ENCODE data around the gene OTX1.
"Not testable (repeated sequence)": the region's sequence is repeated elsewhere in the genome, so short reads cannot be mapped to it uniquely, and the experiment has no call there.

Gene OTX1

DNA sequence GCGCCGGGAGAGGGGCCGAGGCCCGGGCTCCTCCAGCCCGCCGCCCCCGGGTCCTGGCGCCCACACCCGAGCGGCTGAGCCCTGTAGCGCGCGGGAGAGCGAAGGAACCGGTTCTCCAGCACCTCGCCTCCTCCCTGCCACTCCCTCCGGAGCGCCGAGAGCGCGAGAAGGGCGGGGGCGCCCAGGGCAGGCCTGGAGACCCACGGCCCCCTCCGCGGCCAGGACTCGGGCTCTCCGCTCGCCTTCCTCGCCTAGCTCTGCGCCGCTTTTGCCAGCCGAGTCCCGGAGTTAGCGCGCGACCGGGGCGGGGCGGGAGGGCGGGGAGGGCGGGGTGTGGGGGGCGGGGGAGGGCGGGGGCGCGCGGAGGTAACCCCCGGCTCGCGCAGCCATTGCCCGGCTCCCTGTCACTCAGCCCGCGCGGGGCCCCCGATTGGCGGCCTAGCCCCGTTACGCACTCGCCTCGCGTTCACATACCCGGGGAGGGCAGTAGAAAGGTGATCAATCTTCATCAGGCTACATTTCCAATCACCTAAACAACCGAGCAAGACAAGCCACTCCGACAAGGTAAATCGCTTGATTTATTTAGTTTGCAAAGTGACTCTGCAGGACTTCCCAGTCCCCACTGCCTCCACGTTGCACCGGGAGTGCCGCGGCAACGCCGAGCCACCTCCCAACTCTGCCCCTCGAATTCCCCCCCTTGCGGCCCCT is at the start of gene OTX1:
TSS of gene OTX1 (plus strand) at position 497 of the 708 bp plus-strand sequence. CDS start 2,161 bp downstream, outside the sequence.
- DNase-seq = peak; percentile 70

GRCh38 chr2:63001576-63001975 is 49.1 kb upstream of the OTX1 start:
- no peak for DNase-seq

DNA sequence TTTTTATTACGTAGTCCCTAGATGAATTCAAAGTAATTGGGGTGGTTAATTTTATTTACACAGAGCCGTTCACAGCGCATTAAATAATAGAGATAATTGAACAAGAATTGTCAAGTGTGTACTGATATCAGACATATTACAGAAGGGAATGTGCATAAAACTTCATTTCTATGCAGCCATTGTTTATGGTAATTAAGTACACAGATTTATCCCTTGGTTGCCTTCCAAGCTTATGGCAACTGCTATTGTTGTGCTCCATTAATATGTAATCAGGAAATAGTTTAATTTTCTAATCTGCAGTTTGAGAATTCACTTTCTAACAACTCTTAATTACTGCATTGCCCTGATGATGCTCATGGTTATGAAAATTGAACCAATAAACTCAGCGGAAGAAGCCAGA is 47.3 kb upstream of the OTX1 start:
- DNase-seq = no peak

- no peak for DNase-seq
Measured at GRCh38 chr2:63007813-63008458, 42.7 kb upstream of the OTX1 start.

GRCh38 chr2:63008838-63009237 is 41.8 kb upstream of the OTX1 start:
- DNase-seq = no peak

- DNase-seq = no peak
Measured at GRCh38 chr2:63009490-63009889, 41.1 kb upstream of the OTX1 start.

- no peak for DNase-seq
Measured at GRCh38 chr2:63012541-63012940, 38.1 kb upstream of the OTX1 start.

- DNase-seq = no peak
Measured at GRCh38 chr2:63013438-63013837, 37.2 kb upstream of the OTX1 start.

- DNase-seq = no peak
Measured at GRCh38 chr2:63015389-63015788, 35.2 kb upstream of the OTX1 start.

DNA sequence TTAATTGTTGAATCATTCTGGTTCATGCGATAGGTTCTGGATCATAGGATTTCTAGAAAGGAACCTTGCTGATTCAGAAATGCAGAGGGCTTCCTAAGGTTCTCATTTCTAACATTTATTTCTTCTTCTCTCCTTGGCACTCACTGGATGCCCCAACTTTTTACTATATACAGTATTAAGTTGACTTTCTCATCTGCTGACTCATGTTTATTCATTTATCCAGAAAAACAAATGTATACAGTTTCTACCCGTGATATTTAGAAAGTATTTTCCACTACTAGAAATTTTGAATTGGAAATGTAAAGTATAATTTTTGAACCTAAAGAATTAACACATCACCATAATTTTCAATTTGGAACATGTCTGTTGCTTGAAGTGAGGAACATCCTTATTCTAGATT is 32.2 kb upstream of the OTX1 start:
- DNase-seq = no peak

- DNase-seq = not testable (repeated sequence)
Measured at GRCh38 chr2:63019686-63020085, 30.9 kb upstream of the OTX1 start.

DNA sequence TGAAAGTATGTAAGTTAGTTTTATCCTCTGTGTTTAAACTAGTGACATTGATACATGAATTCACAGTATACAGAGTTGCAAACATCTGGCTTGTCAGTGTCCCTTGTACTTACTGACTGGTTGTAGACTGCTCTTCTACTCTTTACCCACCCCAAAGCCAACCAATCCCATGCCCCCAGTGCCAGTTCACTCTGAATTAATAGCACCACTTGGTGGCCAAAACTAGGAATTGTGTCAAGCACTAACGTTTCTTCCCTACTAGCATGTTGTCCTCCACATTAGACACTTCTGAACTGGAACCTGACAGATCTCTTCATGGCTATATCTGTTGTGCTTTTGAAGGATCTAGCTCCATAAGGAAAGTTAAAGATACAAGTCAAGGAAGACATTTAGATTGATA is 27.2 kb upstream of the OTX1 start:
- no peak for DNase-seq

- no peak for DNase-seq
Measured at GRCh38 chr2:63027220-63027619, 23.4 kb upstream of the OTX1 start.

DNA sequence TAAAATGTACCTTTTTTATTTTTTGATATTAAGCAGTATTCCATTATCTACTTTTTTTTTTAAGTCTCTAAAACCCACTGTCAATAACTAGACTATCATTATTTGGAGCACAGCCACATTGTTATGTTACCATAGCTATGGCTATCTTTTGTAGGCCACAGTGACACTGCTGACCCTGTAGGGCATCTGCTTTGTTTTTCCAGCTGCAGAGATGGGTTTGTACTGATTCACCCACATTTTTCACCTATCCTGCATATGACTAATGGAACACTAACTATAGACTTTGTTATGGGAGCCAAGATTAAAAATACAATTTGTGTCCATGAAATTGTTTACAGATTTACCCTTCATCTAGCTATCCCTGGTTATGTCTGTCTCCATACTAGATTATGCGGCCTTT is 21.6 kb upstream of the OTX1 start:
- DNase-seq = no peak

GRCh38 chr2:63034526-63034925 is 16.1 kb upstream of the OTX1 start:
- no peak for DNase-seq

- DNase-seq = no peak
Measured at GRCh38 chr2:63035169-63035568, 15.5 kb upstream of the OTX1 start.

GRCh38 chr2:63035660-63036059 is 15.0 kb upstream of the OTX1 start:
- no peak for DNase-seq

- DNase-seq = no peak
Measured at GRCh38 chr2:63038034-63038433, 12.6 kb upstream of the OTX1 start.

GRCh38 chr2:63040586-63040985 is 10.0 kb upstream of the OTX1 start:
- DNase-seq = no peak

DNA sequence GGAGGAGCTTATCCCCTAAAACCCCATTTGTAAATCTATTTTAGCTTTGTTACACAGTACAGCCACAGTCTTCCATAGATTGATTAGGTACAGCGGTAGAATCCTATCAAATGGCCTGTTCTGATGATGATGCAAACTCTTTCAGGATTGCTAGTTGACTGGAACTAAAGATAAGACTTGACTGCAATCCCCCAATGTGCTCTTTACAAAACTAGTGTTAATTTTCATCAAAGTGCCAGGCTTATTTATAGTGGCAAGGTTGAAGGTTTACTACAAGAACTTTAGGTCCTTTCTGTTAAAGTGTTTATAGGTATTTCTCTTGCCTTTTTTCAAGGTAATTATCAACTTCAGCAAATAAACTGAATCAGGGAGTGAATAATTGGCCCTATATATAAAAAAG is 9.0 kb upstream of the OTX1 start:
- DNase-seq = no peak

- DNase-seq = no peak
Measured at GRCh38 chr2:63044362-63045327, 6.0 kb upstream of the OTX1 start.

DNA sequence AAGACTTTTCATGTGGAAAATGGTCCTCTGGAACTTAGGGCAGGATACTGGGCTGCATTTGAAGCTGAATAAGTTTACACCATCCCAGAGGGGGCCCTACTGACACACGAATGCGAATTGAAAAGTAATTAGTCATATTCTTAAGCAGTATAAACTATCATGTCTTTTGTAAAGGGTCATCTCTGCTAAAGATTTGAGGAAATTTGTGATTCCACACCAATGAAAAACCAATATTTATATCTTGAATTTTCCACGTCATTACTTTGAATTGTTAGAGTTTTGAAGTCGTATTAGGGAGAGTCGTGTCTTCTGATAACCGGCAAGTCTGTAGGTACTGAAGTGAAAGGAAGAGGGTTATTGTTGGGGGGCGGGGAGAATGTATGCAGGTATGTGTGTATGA is 4.1 kb upstream of the OTX1 start:
- DNase-seq = no peak

DNA sequence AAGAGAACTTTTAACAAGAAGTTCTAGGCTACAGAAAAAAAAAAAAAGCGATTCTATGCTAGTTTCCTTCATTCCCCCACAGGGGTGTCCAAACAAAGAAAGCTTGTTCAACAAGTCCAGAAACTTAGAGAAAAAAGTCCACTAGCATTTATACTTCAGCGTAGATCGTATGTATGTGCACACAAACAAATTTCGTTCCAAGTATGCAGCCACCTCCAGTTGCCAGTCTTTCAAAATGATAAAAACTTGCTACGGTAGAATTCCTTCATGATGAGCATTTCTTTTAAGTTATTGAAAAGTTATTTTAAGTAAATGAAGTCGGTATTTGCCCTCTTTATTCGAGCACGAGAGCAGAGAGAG is 3.7 kb upstream of the OTX1 start:
- DNase-seq = no peak

Measured in activated CD4-positive, alpha-beta T cell treated with anti-CD3 and anti-CD28 coated beads for 48 hours (primary cell).